SKM-1 treated with dmso at 0.1 percent for 144 hours (cell line): ENCODE measurements around the gene SORCS1.

Experiments
- DNase-seq: peaks from one replicate; lab custom pipeline; 2025; ENCODE audit not compliant: unreplicated experiment; lab: John Stamatoyannopoulos, UW

SORCS1 gene

GRCh38 chr10:106560925-106561640, 603.4 kb downstream of the SORCS1 start:
- no peak for DNase-seq

- DNase-seq = no peak
Observed at GRCh38 chr10:106559442-106559841, 605.1 kb downstream of the SORCS1 start.

GRCh38 chr10:106557951-106558733, 606.4 kb downstream of the SORCS1 start:
- no peak for DNase-seq

GRCh38 chr10:106557053-106557452, 607.5 kb downstream of the SORCS1 start:
- DNase-seq = no peak

GRCh38 chr10:106555599-106555998, 608.9 kb downstream of the SORCS1 start:
- DNase-seq = no peak

- no peak for DNase-seq
Observed at GRCh38 chr10:106551501-106552062, 612.9 kb downstream of the SORCS1 start.

GRCh38 chr10:106548832-106549231, 615.7 kb downstream of the SORCS1 start:
- no peak for DNase-seq

GRCh38 chr10:106547047-106547635, 617.4 kb downstream of the SORCS1 start:
- no peak for DNase-seq

GRCh38 chr10:106542461-106542860, 622.0 kb downstream of the SORCS1 start:
- no peak for DNase-seq

- no peak for DNase-seq
Observed at GRCh38 chr10:106540645-106541044, 623.9 kb downstream of the SORCS1 start.

- DNase-seq = no peak
Observed at GRCh38 chr10:106537866-106538265, 626.6 kb downstream of the SORCS1 start.

- DNase-seq = no peak
Observed at GRCh38 chr10:106535304-106535953, 629.1 kb downstream of the SORCS1 start.

GRCh38 chr10:106534441-106534840, 630.1 kb downstream of the SORCS1 start:
- no peak for DNase-seq

GRCh38 chr10:106528702-106529101, 635.8 kb downstream of the SORCS1 start:
- no peak for DNase-seq

- no peak for DNase-seq
Observed at GRCh38 chr10:106525835-106526234, 638.7 kb downstream of the SORCS1 start.
